Karpas-422 (cell line): ENCODE measurements around the gene MRPL51. TPM values are rescaled to one million over a fixed set of nuclear protein-coding genes. Genes with fewer than 3 reads are reported as not detected.

Source experiments
- DNase-seq: peaks from one replicate; pipeline ENCODE4 v3.0.0-alpha.2; 2015
- H2AFZ ChIP-seq: fragments of 200-600 bp; sonication (generic); 2 replicates; pipeline ENCODE4 v1.6.1; 2014; ENCODE audit warnings: antibody characterized with exemption, low read length, mixed read lengths
- H3K27ac ChIP-seq: fragments of 200-600 bp; sonication (generic); 2 replicates; pipeline ENCODE4 v1.5.1; 2014; ENCODE audit warnings: mild to moderate bottlenecking, low read length, moderate library complexity
- H3K27me3 ChIP-seq: fragments of 200-600 bp; sonication (generic); 2 replicates; pipeline ENCODE4 v1.6.1; 2014; ENCODE audit warnings: low read length, mixed read lengths
- H3K36me3 ChIP-seq: fragments of 200-600 bp; sonication (generic); 2 replicates; pipeline ENCODE4 v1.6.1; 2014; ENCODE audit warnings: low read length, mixed read lengths; ENCODE audit not compliant: insufficient read depth
- H3K4me1 ChIP-seq: fragments of 200-600 bp; sonication (generic); 2 replicates; pipeline ENCODE4 v1.6.1; 2014; ENCODE audit warnings: mild to moderate bottlenecking, low read length, mixed read lengths
- H3K4me2 ChIP-seq: fragments of 200-600 bp; sonication (generic); 2 replicates; pipeline ENCODE4 v1.6.1; 2014; ENCODE audit warnings: low read length, low read depth, mild to moderate bottlenecking; ENCODE audit not compliant: poor library complexity, severe bottlenecking
- H3K4me3 ChIP-seq: fragments of 200-600 bp; sonication (generic); 2 replicates; pipeline ENCODE4 v1.5.1; 2014; ENCODE audit warnings: mild to moderate bottlenecking, antibody characterized with exemption, low read length, mixed read lengths
- H3K79me2 ChIP-seq: fragments of 200-600 bp; sonication (generic); 2 replicates; pipeline ENCODE4 v1.6.1; 2014; ENCODE audit warnings: mild to moderate bottlenecking, low read length, mixed read lengths
- H3K9ac ChIP-seq: fragments of 200-600 bp; sonication (generic); 2 replicates; pipeline ENCODE4 v1.6.0; 2014; ENCODE audit warnings: low read length
- H3K9me2 ChIP-seq: fragments of 200-600 bp; sonication (generic), shearing (Covaris generic); replicated peaks from 2 replicates; pipeline ENCODE4 v1.6.0; 2014; ENCODE audit warnings: mild to moderate bottlenecking, low read length, moderate library complexity; ENCODE audit not compliant: insufficient read depth
- H3K9me3 ChIP-seq: fragments of 300-700, 200-600 bp; sonication (generic); 2 replicates; pipeline ENCODE4 v1.6.1; 2014; ENCODE audit warnings: low read length, mixed read lengths
- H4K20me1 ChIP-seq: fragments of 200-600 bp; sonication (generic); 2 replicates; pipeline ENCODE4 v1.6.1; 2014; ENCODE audit warnings: mild to moderate bottlenecking, antibody characterized with exemption, low read length, low read depth; ENCODE audit not compliant: insufficient read depth
- total RNA-seq: library from RNA; depleted of rRNA; stranded (reverse); fragments of >200 nt; shearing (Covaris generic); gene quantifications from 2 replicates; pipeline ENCODE4 v1.2.3, GENCODE V29; 2014; ENCODE audit warnings: low replicate concordance; rRNA removed

The MRPL51 gene
- total RNA-seq, result 171 and 201 TPM in 2 replicates

GRCh38 chr12:6492838-6493496 lies at the start of gene MRPL51:
TSS of gene MRPL51 (minus strand) at chr12:6493262. CDS start at chr12:6493136, 126 bp downstream.
- peaks cover 28% of the 10 kb centered on the region for H3K36me3 ChIP-seq
- no peaks in the 10 kb centered on the region for H3K9me3 ChIP-seq
- H3K27ac ChIP-seq, result peak within 1 kb of the TSS; percentile 98
- peak within 1 kb of the TSS; percentile 93 for H3K4me3 ChIP-seq
- no peaks in the 10 kb centered on the region for H4K20me1 ChIP-seq
- peaks cover 39% of the 10 kb centered on the region for H3K79me2 ChIP-seq
- peak within 1 kb of the TSS; percentile 31; the same call in 1 of the 2 replicates for H2AFZ ChIP-seq
- peaks cover 39% of the 10 kb centered on the region for H3K4me1 ChIP-seq
- peak within 1 kb of the TSS; percentile 90 for H3K4me2 ChIP-seq
- H3K27me3 ChIP-seq, result no peaks in the 10 kb centered on the region
- peak within 1 kb of the TSS; percentile 94 for H3K9ac ChIP-seq
- peak; percentile 99 for DNase-seq
- no peaks in the 10 kb centered on the region for H3K9me2 ChIP-seq

- Histone ChIP-seq H3K4me1 (peaks cover 36% of the 10 kb centered on the region), H3K36me3 (peaks cover 3% of the 10 kb centered on the region; the same call in 1 of the 2 replicates)
Measured at GRCh38 chr12:6542209-6543009, 49.3 kb upstream of the MRPL51 start.

GRCh38 chr12:6541371-6542165 lies 48.5 kb upstream of the MRPL51 start:
- Histone ChIP-seq H3K4me3 (no peak overlapping the region), H3K36me3 (peaks cover 6% of the 10 kb centered on the region), H3K9me3 (no peaks in the 10 kb centered on the region), H3K27ac (peak overlapping the region; percentile 96; the same call in 1 of the 2 replicates), H3K9me2 (no peaks in the 10 kb centered on the region), H4K20me1 (peaks cover 5% of the 10 kb centered on the region; the same call in 1 of the 2 replicates), H3K4me1 (peaks cover 44% of the 10 kb centered on the region), H3K79me2 (no peaks in the 10 kb centered on the region), H3K4me2 (no peak overlapping the region), H3K27me3 (no peaks in the 10 kb centered on the region), H3K9ac (no peak overlapping the region), H2AFZ (no peak overlapping the region)
- DNase-seq, result no peak

More at GRCh38 chr12:6542209-6543009, 49.3 kb upstream of the MRPL51 start:
- Histone ChIP-seq H3K9ac (no peak overlapping the region), H3K4me2 (no peak overlapping the region), H3K79me2 (no peaks in the 10 kb centered on the region), H4K20me1 (peaks cover 3% of the 10 kb centered on the region; the same call in 1 of the 2 replicates), H2AFZ (no peak overlapping the region), H3K9me3 (no peaks in the 10 kb centered on the region), H3K4me3 (no peak overlapping the region), H3K9me2 (no peaks in the 10 kb centered on the region), H3K27ac (no peak overlapping the region), H3K27me3 (no peaks in the 10 kb centered on the region)
- no peak for DNase-seq

GRCh38 chr12:6540181-6540877 lies 47.3 kb upstream of the MRPL51 start:
- H4K20me1 ChIP-seq, result peaks cover 18% of the 10 kb centered on the region
- DNase-seq, result peak; percentile 90
- H3K4me2 ChIP-seq, result peak overlapping the region; percentile 47
- H3K9me2 ChIP-seq, result no peaks in the 10 kb centered on the region
- H3K27ac ChIP-seq, result peak overlapping the region; percentile 96
- no peaks in the 10 kb centered on the region for H3K9me3 ChIP-seq
- H3K36me3 ChIP-seq, result peaks cover 18% of the 10 kb centered on the region
- H3K4me1 ChIP-seq, result peaks cover 55% of the 10 kb centered on the region
- peaks cover 7% of the 10 kb centered on the region for H3K79me2 ChIP-seq
- no peaks in the 10 kb centered on the region for H3K27me3 ChIP-seq
- peak overlapping the region; percentile 29; the same call in 1 of the 2 replicates for H3K4me3 ChIP-seq
- peak overlapping the region; percentile 46 for H3K9ac ChIP-seq
- no peak overlapping the region for H2AFZ ChIP-seq

GRCh38 chr12:6539707-6540134 lies 46.7 kb upstream of the MRPL51 start:
- Histone ChIP-seq H3K9ac (peak overlapping the region; percentile 46), H3K27me3 (no peaks in the 10 kb centered on the region), H3K79me2 (peaks cover 13% of the 10 kb centered on the region), H3K36me3 (peaks cover 24% of the 10 kb centered on the region), H3K4me1 (peaks cover 55% of the 10 kb centered on the region), H3K9me3 (no peaks in the 10 kb centered on the region), H3K4me2 (peak overlapping the region; percentile 47), H3K9me2 (no peaks in the 10 kb centered on the region), H2AFZ (no peak overlapping the region), H3K4me3 (peak overlapping the region; percentile 29; the same call in 1 of the 2 replicates), H3K27ac (peak overlapping the region; percentile 96), H4K20me1 (peaks cover 24% of the 10 kb centered on the region)
- DNase-seq, result peak; percentile 86

GRCh38 chr12:6539314-6539682 lies 46.2 kb upstream of the MRPL51 start:
- Histone ChIP-seq H3K9me2 (no peaks in the 10 kb centered on the region), H2AFZ (no peak overlapping the region), H3K27ac (peak overlapping the region; percentile 96), H3K4me3 (no peak overlapping the region; the same call in 1 of the 2 replicates), H3K9ac (peak overlapping the region; percentile 46; the same call in 1 of the 2 replicates), H3K27me3 (no peaks in the 10 kb centered on the region), H3K79me2 (peaks cover 17% of the 10 kb centered on the region), H3K36me3 (peaks cover 27% of the 10 kb centered on the region), H4K20me1 (peaks cover 26% of the 10 kb centered on the region), H3K4me1 (peaks cover 55% of the 10 kb centered on the region), H3K9me3 (no peaks in the 10 kb centered on the region), H3K4me2 (peak overlapping the region; percentile 47)
- peak; percentile 91 for DNase-seq

- Histone ChIP-seq H3K36me3 (peaks cover 27% of the 10 kb centered on the region), H3K9me3 (no peaks in the 10 kb centered on the region), H3K9ac (peak overlapping the region; percentile 96), H3K79me2 (peaks cover 17% of the 10 kb centered on the region), H4K20me1 (peaks cover 26% of the 10 kb centered on the region), H2AFZ (no peak overlapping the region), H3K9me2 (no peaks in the 10 kb centered on the region), H3K4me2 (peak overlapping the region; percentile 47), H3K27me3 (no peaks in the 10 kb centered on the region), H3K4me3 (no peak overlapping the region), H3K4me1 (peaks cover 58% of the 10 kb centered on the region), H3K27ac (peak overlapping the region; percentile 96)
- DNase-seq, result peak; percentile 95
Measured at GRCh38 chr12:6538420-6539313, 45.6 kb upstream of the MRPL51 start.
